Glutamatergic neuron (in vitro differentiated cells): ENCODE measurements around the gene CCS. TPM values are rescaled to one million over a fixed set of nuclear protein-coding genes. Genes with fewer than 3 reads are reported as not detected.
"Not testable (repeated sequence)": the region's sequence is repeated elsewhere in the genome, so short reads cannot be mapped to it uniquely, and the experiment has no call there.

ENCODE experiments used
- DNase-seq: peaks from one replicate; pipeline ENCODE4 v3.0.0; 2022
- H3K27ac Mint-ChIP-seq: one replicate; pipeline ENCODE4 v1.8.0; 2020; ENCODE audit warnings: mild to moderate bottlenecking, mixed read lengths, inconsistent platforms; ENCODE audit not compliant: unreplicated experiment
- H3K27me3 Mint-ChIP-seq: one replicate; pipeline ENCODE4 v1.8.0; 2020; ENCODE audit warnings: mild to moderate bottlenecking, moderate library complexity, mixed read lengths, inconsistent platforms; ENCODE audit not compliant: unreplicated experiment
- H3K36me3 Mint-ChIP-seq: one replicate; pipeline ENCODE4 v1.8.0; 2020; ENCODE audit warnings: mild to moderate bottlenecking, mixed read lengths, inconsistent platforms; ENCODE audit not compliant: unreplicated experiment
- H3K4me1 Mint-ChIP-seq: one replicate; pipeline ENCODE4 v1.8.0; 2020; ENCODE audit warnings: mild to moderate bottlenecking, low read depth, mixed read lengths, inconsistent platforms; ENCODE audit not compliant: unreplicated experiment
- H3K4me3 Mint-ChIP-seq: one replicate; pipeline ENCODE4 v1.8.0; 2020; ENCODE audit warnings: mild to moderate bottlenecking, mixed read lengths, inconsistent platforms; ENCODE audit not compliant: unreplicated experiment
- H3K9me3 Mint-ChIP-seq: one replicate; pipeline ENCODE4 v1.8.0; 2020; ENCODE audit warnings: mild to moderate bottlenecking, moderate library complexity, mixed read lengths, inconsistent platforms; ENCODE audit not compliant: unreplicated experiment
- CTCF ChIP-seq: fragments of 200-600 bp; sonication (generic); IDR thresholded peaks from one replicate; pipeline ENCODE4 v1.5.0; 2021; ENCODE audit not compliant: partially characterized antibody, unreplicated experiment
- total RNA-seq: library from RNA; stranded (reverse); fragmentation: NEBNext Ultra II Directional; extraction: Animal tissue kit (Norgen Biotek cat#: 25700); gene quantifications from one replicate; pipeline ENCODE4 v1.2.1, GENCODE V29; 2021; ENCODE audit not compliant: unreplicated experiment

The CCS gene
- total RNA-seq, 1 donor from 2014 or later: 65.1 TPM

DNA sequence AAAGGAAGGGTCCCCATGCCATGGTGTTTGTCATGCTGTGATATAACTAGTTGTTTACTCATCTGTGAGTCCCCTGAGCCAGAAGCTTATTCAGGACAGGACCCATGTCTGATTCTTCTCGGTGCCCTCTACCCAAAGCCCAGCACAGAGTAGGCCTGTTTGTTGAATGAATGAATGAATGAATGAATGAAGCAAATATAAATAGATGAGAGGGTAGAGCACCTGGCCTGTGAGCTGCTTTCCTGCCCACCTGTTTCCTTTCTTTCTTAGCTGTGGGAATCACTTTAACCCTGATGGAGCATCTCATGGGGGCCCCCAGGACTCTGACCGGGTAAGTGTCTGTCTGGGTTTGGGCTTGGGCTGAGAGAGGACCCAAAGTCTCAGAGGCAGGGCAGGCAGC, 7.2 kb downstream of the CCS start:
- Mint-ChIP-seq H3K9me3 (peaks cover 3% of the 10 kb centered on the region), H3K36me3 (no peaks in the 10 kb centered on the region), H3K4me3 (no peak overlapping the region), H3K4me1 (no peaks in the 10 kb centered on the region), H3K27ac (no peak overlapping the region), H3K27me3 (peaks cover 4% of the 10 kb centered on the region)
- DNase-seq: no peak
- TF ChIP-seq CTCF: no peak

GRCh38 chr11:66600631-66601233, 7.7 kb downstream of the CCS start:
- no peaks in the 10 kb centered on the region for H3K4me1 Mint-ChIP-seq
- no peak for DNase-seq
- no peak overlapping the region for H3K27ac Mint-ChIP-seq
- H3K4me3 Mint-ChIP-seq: no peak overlapping the region
- no peak for TF ChIP-seq CTCF
- peaks cover 3% of the 10 kb centered on the region for H3K9me3 Mint-ChIP-seq
- H3K36me3 Mint-ChIP-seq: no peaks in the 10 kb centered on the region
- H3K27me3 Mint-ChIP-seq: peaks cover 4% of the 10 kb centered on the region

GRCh38 chr11:66603072-66603471, 10.1 kb downstream of the CCS start:
- Mint-ChIP-seq H3K27me3 (peaks cover 4% of the 10 kb centered on the region), H3K36me3 (no peaks in the 10 kb centered on the region), H3K4me1 (no peaks in the 10 kb centered on the region), H3K9me3 (peaks cover 3% of the 10 kb centered on the region), H3K27ac (no peak overlapping the region), H3K4me3 (no peak overlapping the region)
- DNase-seq: no peak
- no peak for TF ChIP-seq CTCF

DNA sequence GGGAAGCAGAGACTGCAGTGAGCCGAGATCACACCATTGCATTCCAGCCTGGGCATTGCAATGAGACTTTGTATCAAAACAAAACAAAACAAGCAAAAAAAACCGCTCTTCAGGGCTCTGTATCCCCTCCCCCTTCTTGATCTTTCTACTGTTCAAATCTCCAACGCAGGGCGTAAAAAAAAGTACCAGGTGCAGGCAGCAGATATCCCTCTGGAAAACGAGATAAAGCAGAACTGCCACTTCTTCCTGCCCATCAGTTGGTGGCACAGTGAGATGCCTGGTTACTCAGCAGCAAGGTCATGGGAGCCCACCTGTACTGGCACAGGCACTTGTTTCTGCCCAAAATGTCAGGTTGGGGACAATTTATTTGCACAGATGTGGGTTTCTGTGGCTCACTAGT, 11.2 kb downstream of the CCS start:
- DNase-seq: no peak
- H3K9me3 Mint-ChIP-seq: peaks cover 3% of the 10 kb centered on the region
- no peak overlapping the region for H3K27ac Mint-ChIP-seq
- no peak for TF ChIP-seq CTCF
- no peaks in the 10 kb centered on the region for H3K36me3 Mint-ChIP-seq
- no peak overlapping the region for H3K4me3 Mint-ChIP-seq
- peaks cover 3% of the 10 kb centered on the region for H3K27me3 Mint-ChIP-seq
- no peaks in the 10 kb centered on the region for H3K4me1 Mint-ChIP-seq

- not testable (repeated sequence) for H3K27ac Mint-ChIP-seq, H3K36me3 Mint-ChIP-seq
These were observed 13.6 kb downstream of the CCS start for GRCh38 chr11:66606608-66607007.

More at GRCh38 chr11:66606608-66607007, 13.6 kb downstream of the CCS start:
- H3K9me3 Mint-ChIP-seq, H3K4me3 Mint-ChIP-seq, H3K27me3 Mint-ChIP-seq, H3K4me1 Mint-ChIP-seq, DNase-seq: not testable (repeated sequence)
